Measurements from ENCODE around the gene HEBP1. TPM values are rescaled to one million over a fixed set of nuclear protein-coding genes. Genes with fewer than 3 reads are reported as not detected.

The HEBP1 gene
- total RNA-seq, 2 experiments from 2014 or later, result 23.9 to 24.8 TPM

- CTCF ChIA-PET, result no interaction called here
- Mint-ChIP-seq H3K4me1 (ENCODE audit: low read depth) (no peaks in the 10 kb centered on the region), H3K9me3 (no peaks in the 10 kb centered on the region), H3K36me3 (ENCODE audit: low read depth) (no peaks in the 10 kb centered on the region), H3K27ac (no peak overlapping the region), H3K27me3 (peaks cover 3% of the 10 kb centered on the region), H3K4me3 (no peak overlapping the region)
- DNase-seq, result no peak
- intact Hi-C loops (cut with micrococcal nuclease), result no loop called here
- POLR2A ChIA-PET, result interaction anchor here (0.5 kb wide), 1 partner anchor 1350 kb away, joined by 3 read pairs; no protein-coding TSS in a partner anchor
- no peak for ATAC-seq
- no peak for TF ChIP-seq CTCF (IDR thresholded peaks at IDR 0.05)
Observed at GRCh38 chr12:13007496-13008233, 7.6 kb upstream of the HEBP1 start.

- CTCF ChIA-PET, result interaction anchor here (1.2 kb wide), 1 partner anchor 89 kb away, joined by 4 read pairs; no protein-coding TSS in a partner anchor
- no peaks in the 10 kb centered on the region for H3K36me3 Mint-ChIP-seq (ENCODE audit: low read depth)
- peaks cover 6% of the 10 kb centered on the region for H3K4me1 Mint-ChIP-seq (ENCODE audit: low read depth)
- H3K27ac Mint-ChIP-seq, result no peak overlapping the region
- intact Hi-C loops (cut with micrococcal nuclease), result no loop called here
- ATAC-seq (no peak), DNase-seq (no peak)
- POLR2A ChIA-PET, result no interaction called here
- peaks cover 8% of the 10 kb centered on the region for H3K27me3 Mint-ChIP-seq
- H3K4me3 Mint-ChIP-seq, result no peak overlapping the region
- TF ChIP-seq CTCF (IDR thresholded peaks at IDR 0.05), result no peak
- H3K9me3 Mint-ChIP-seq, result no peaks in the 10 kb centered on the region
Observed at GRCh38 chr12:13005649-13006048, 5.6 kb upstream of the HEBP1 start.

GRCh38 chr12:13004986-13005385, 4.9 kb upstream of the HEBP1 start:
- no peak for DNase-seq
- no peak for ATAC-seq
- Mint-ChIP-seq H3K4me3 (no peak overlapping the region), H3K27ac (no peak overlapping the region), H3K36me3 (ENCODE audit: low read depth) (no peaks in the 10 kb centered on the region), H3K4me1 (ENCODE audit: low read depth) (peaks cover 6% of the 10 kb centered on the region), H3K27me3 (peaks cover 8% of the 10 kb centered on the region), H3K9me3 (no peaks in the 10 kb centered on the region)
- TF ChIP-seq CTCF (IDR thresholded peaks at IDR 0.05), result no peak
- POLR2A ChIA-PET, result no interaction called here
- CTCF ChIA-PET, result no interaction called here
- intact Hi-C loops (cut with micrococcal nuclease), result no loop called here

- peaks cover 7% of the 10 kb centered on the region for H3K4me1 Mint-ChIP-seq (ENCODE audit: low read depth)
- no peak for DNase-seq
- ATAC-seq, result no peak
- ChIA-PET CTCF (no interaction called here), POLR2A (no interaction called here)
- peaks cover 8% of the 10 kb centered on the region for H3K27me3 Mint-ChIP-seq
- H3K9me3 Mint-ChIP-seq, result no peaks in the 10 kb centered on the region
- intact Hi-C loops (cut with micrococcal nuclease), result no loop called here
- no peaks in the 10 kb centered on the region for H3K36me3 Mint-ChIP-seq (ENCODE audit: low read depth)
- H3K27ac Mint-ChIP-seq, result no peak overlapping the region
- H3K4me3 Mint-ChIP-seq, result no peak overlapping the region
- no peak for TF ChIP-seq CTCF (IDR thresholded peaks at IDR 0.05)
Observed at GRCh38 chr12:13004361-13004760, 4.3 kb upstream of the HEBP1 start.

GRCh38 chr12:13002301-13003097, 2.4 kb upstream of the HEBP1 start:
- no peak for DNase-seq
- H3K36me3 Mint-ChIP-seq (ENCODE audit: low read depth), result no peaks in the 10 kb centered on the region
- H3K27ac Mint-ChIP-seq, result no peak overlapping the region
- ATAC-seq, result no peak
- TF ChIP-seq CTCF (IDR thresholded peaks at IDR 0.05), result no peak
- POLR2A ChIA-PET, result no interaction called here
- peaks cover 18% of the 10 kb centered on the region for H3K4me1 Mint-ChIP-seq (ENCODE audit: low read depth)
- CTCF ChIA-PET, result no interaction called here
- intact Hi-C loops (cut with micrococcal nuclease), result no loop called here
- peaks cover 8% of the 10 kb centered on the region for H3K27me3 Mint-ChIP-seq
- no peaks in the 10 kb centered on the region for H3K9me3 Mint-ChIP-seq
- peak overlapping the region; percentile 70 for H3K4me3 Mint-ChIP-seq

Data from activated CD8-positive, alpha-beta T cell treated with anti-CD3 and anti-CD28 coated beads for 36 hours (primary cell).